ENCODE measurements around the gene POLR3G. TPM values are rescaled to one million over a fixed set of nuclear protein-coding genes. Genes with fewer than 3 reads are reported as not detected.

The POLR3G gene
- total RNA-seq, 2 experiments from 2014 or later: 9.9 to 12.9 TPM

- CTCF ChIA-PET (ENCODE audit: unreplicated experiment): no interaction called here
- Histone ChIP-seq H3K4me1 (ENCODE audit: insufficient read depth, low read length, poor library complexity, severe bottlenecking) (no peaks in the 10 kb centered on the region), H2AFZ (ENCODE audit: low read length) (no peak overlapping the region), H4K20me1 (ENCODE audit: insufficient read depth, low read length) (no peaks in the 10 kb centered on the region), H3K4me3 (ENCODE audit: low read depth, low read length, poor library complexity, severe bottlenecking) (no peak overlapping the region), H3K9me3 (ENCODE audit: low read length) (peaks cover 8% of the 10 kb centered on the region; the same call in 1 of the 2 replicates), H3K9me2 (ENCODE audit: insufficient read depth, low read length) (no peaks in the 10 kb centered on the region), H3K36me3 (ENCODE audit: insufficient read depth, low read length) (peaks cover 48% of the 10 kb centered on the region), H3K4me2 (ENCODE audit: low read length) (no peak overlapping the region), H3K27ac (ENCODE audit: low read depth, low read length, poor library complexity, severe bottlenecking) (no peak overlapping the region), H3K79me2 (ENCODE audit: insufficient read depth, low read depth, low read length) (no peaks in the 10 kb centered on the region)
- BruUV-seq (replicated peaks): no TSS peak
- POLR2A ChIA-PET: no interaction called here
- no peak for TF ChIP-seq CTCF (conservative IDR thresholded peaks at IDR 0.05; ENCODE audit: low read length)
- no peak for TF ChIP-seq EZH2phosphoT487 (IDR thresholded peaks at IDR 0.05; ENCODE audit: borderline replicate concordance, low read depth, low read length)
- intact Hi-C loops (cut with micrococcal nuclease; ENCODE audit: unreplicated experiment): no loop called here
- no peak for DNase-seq (ENCODE audit: low spot score)
These were observed 20.5 kb downstream of the POLR3G start for GRCh38 chr5:90495146-90495545.

GRCh38 chr5:90503596-90503995 is 28.9 kb downstream of the POLR3G start:
- peaks cover 9% of the 10 kb centered on the region; the same call in 1 of the 2 replicates for H3K36me3 ChIP-seq (ENCODE audit: insufficient read depth, low read length)

More at GRCh38 chr5:90503596-90503995, 28.9 kb downstream of the POLR3G start:
- H3K79me2 ChIP-seq (ENCODE audit: insufficient read depth, low read depth, low read length): no peaks in the 10 kb centered on the region
- H3K4me2 ChIP-seq (ENCODE audit: low read length): no peak overlapping the region
- peaks cover 3% of the 10 kb centered on the region for H3K4me1 ChIP-seq (ENCODE audit: insufficient read depth, low read length, poor library complexity, severe bottlenecking)
- intact Hi-C loops (cut with micrococcal nuclease; ENCODE audit: unreplicated experiment): no loop called here
- no peaks in the 10 kb centered on the region for H4K20me1 ChIP-seq (ENCODE audit: insufficient read depth, low read length)
- H3K9me2 ChIP-seq (ENCODE audit: insufficient read depth, low read length): no peaks in the 10 kb centered on the region
- no peak overlapping the region for H2AFZ ChIP-seq (ENCODE audit: low read length)
- TF ChIP-seq CTCF (conservative IDR thresholded peaks at IDR 0.05; ENCODE audit: low read length) (no peak), EZH2phosphoT487 (IDR thresholded peaks at IDR 0.05; ENCODE audit: borderline replicate concordance, low read depth, low read length) (no peak)
- no TSS peak for BruUV-seq (replicated peaks)
- no peaks in the 10 kb centered on the region for H3K9me3 ChIP-seq (ENCODE audit: low read length)
- H3K27ac ChIP-seq (ENCODE audit: low read depth, low read length, poor library complexity, severe bottlenecking): no peak overlapping the region
- H3K4me3 ChIP-seq (ENCODE audit: low read depth, low read length, poor library complexity, severe bottlenecking): no peak overlapping the region
- POLR2A ChIA-PET: interaction anchor here (0.6 to 1.7 kb wide), 2 partner anchors 12 to 25 kb away, joined by 3 to 4 read pairs; no protein-coding TSS in a partner anchor
- CTCF ChIA-PET (ENCODE audit: unreplicated experiment): no interaction called here
- DNase-seq (ENCODE audit: low spot score): no peak
